AG10803 (cell line): ENCODE measurements around the gene KCNAB3.

Source experiments
- DNase-seq: peaks from one replicate; pipeline ENCODE4 v3.0.0; 2010; ENCODE audit warnings: low read depth
- H3K4me3 ChIP-seq: 2 replicates; pipeline ENCODE4 v1.5.1; 2011; ENCODE audit warnings: mild to moderate bottlenecking, low read length, control low read depth
- TF ChIP-seq, protein P1 (sequence below): conservative IDR thresholded peaks from 2 replicates; pipeline ENCODE4 v1.5.1; 2011; ENCODE audit warnings: mild to moderate bottlenecking, low read length, control low read depth, inconsistent platforms

KCNAB3 gene

DNA sequence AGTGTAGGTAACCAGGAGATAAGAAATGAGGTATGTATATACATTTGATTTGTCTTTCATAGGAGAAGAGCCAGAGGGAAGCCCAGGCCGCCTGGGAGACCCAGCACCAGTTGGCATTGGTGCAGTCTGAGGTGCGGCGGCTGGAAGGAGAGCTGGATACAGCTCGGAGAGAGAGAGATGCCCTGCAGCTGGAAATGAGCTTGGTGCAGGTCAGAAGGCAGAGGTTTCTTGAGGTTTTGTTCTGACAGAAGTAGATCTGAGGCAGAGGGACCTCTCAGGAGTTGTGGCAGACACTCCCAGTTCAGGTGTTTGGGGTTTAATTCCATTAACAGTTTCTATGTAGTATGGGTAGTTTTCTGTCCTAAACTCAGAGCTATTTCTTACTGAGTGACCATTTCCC is 10.4 kb upstream of the KCNAB3 start:
- TF ChIP-seq, protein P1, sequence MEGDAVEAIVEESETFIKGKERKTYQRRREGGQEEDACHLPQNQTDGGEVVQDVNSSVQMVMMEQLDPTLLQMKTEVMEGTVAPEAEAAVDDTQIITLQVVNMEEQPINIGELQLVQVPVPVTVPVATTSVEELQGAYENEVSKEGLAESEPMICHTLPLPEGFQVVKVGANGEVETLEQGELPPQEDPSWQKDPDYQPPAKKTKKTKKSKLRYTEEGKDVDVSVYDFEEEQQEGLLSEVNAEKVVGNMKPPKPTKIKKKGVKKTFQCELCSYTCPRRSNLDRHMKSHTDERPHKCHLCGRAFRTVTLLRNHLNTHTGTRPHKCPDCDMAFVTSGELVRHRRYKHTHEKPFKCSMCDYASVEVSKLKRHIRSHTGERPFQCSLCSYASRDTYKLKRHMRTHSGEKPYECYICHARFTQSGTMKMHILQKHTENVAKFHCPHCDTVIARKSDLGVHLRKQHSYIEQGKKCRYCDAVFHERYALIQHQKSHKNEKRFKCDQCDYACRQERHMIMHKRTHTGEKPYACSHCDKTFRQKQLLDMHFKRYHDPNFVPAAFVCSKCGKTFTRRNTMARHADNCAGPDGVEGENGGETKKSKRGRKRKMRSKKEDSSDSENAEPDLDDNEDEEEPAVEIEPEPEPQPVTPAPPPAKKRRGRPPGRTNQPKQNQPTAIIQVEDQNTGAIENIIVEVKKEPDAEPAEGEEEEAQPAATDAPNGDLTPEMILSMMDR = no peak

DNA sequence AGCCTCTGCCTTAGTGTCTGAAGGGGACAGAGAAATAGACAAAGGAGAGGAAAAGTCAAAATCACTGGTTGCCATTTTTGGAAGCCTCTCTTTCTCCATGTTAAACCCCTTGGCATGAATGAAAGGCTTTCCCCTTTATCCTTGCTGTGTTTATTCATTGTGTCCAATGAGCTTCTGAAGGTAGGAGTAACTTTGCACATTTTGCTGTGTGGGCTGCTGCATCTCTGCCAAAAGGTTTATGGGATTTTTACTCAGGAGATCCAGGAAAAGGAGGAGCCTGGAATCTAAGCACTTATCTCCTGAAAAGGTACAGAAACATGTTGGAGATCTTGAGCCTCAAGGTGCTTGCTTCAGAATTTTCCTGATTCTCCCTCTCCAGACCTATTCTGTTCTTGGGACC is 6.2 kb upstream of the KCNAB3 start:
- no peak for DNase-seq
- H3K4me3 ChIP-seq = no peak overlapping the region
- TF ChIP-seq, protein P1 = no peak

More for the DNA sequence above, 10.4 kb upstream of the KCNAB3 start:
- no peak overlapping the region for H3K4me3 ChIP-seq
- DNase-seq = no peak

DNA sequence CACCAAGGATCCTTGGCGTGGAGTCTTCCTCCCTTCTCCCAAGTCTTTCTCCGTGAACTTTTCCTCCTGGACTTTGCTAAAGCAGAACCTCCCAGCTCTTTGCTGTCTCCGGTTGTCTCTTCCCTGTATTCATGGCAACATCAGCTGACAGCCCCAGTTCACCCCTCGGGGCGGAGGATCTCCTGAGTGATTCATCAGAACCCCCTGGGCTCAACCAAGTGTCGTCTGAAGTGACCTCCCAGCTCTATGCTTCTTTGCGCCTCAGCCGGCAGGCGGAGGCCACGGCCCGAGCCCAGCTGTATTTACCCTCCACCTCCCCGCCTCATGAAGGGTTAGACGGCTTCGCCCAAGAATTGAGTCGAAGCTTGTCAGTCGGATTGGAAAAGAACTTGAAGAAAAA is 3.3 kb upstream of the KCNAB3 start:
- TF ChIP-seq, protein P1 = peak; percentile 44
- peak overlapping the region; percentile 99 for H3K4me3 ChIP-seq
- peak; percentile 50 for DNase-seq

DNA sequence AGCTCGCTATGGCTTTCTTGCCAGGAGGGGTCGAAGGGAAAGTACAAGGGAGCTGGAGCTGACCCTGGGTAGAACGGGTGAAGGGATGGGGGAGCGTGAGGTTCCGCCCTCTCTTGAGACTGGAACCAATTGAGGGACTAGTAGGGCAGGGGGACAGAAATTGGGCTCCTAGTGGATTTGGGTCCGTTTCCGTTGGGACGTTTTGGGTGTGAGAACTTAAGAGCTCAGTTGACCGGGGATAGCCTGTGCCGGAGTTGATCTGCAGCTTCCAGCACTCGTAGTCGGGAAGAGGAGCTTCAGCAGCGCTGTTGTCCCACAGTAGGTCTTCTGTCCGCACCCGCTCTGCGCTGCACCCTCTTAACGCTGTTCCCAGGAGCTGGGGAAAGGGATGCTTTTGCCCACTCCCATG is 2.8 kb upstream of the KCNAB3 start:
- TF ChIP-seq, protein P1 = no peak
- DNase-seq = peak; percentile 22

DNA sequence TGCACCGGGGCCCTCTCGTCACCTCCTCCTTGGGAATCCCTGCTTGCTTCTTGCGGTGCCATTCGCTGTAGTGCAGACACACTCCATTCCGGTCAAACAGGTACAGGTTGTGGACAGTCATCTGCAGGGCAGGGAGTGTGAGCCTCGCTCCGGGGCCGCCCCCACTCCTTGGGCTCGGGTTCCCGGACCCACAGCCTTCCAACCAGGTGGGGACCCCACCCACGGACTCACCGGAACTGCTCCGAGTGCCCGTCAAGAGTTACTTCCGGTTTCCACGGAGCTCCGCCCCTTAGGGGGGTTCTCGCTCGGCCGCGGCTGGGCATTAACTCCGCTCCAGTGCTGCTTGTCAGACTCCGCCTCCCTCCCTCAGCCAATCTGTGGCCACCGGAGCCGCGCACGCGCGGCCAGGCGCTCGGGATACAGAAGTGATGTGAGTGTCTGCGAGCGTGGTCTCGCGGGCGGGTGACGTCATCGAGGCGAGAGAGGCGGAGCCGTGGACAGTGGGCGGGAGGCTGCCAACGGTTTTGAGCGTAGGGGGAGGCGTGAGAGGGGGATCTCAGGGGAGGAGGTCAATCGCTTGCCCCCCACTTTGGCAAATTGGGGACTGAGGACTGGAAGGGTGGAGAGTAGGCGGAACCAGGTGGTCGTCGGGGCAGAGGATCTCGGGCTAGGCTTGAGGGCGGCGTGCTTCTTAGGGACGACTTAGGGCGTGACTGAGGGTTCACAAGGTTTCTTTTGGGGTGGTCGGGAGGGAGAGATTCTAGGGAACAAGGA is 2.2 kb upstream of the KCNAB3 start, which contains the start of the genes CNTROB and TRAPPC1:
CNTROB (plus strand) TSS at position 498 of the 774 bp plus-strand sequence. CDS start 874 bp downstream, outside the sequence.
TRAPPC1 (minus strand) TSS at position 238 of the 774 bp plus-strand sequence; CDS start at position 121, 117 bp downstream.
- peak; percentile 99 for DNase-seq
- H3K4me3 ChIP-seq = peak within 1 kb of the TSS; percentile 99
- TF ChIP-seq, protein P1 = no peak

More for the DNA sequence above, 2.8 kb upstream of the KCNAB3 start:
- H3K4me3 ChIP-seq = peak overlapping the region; percentile 99

DNA sequence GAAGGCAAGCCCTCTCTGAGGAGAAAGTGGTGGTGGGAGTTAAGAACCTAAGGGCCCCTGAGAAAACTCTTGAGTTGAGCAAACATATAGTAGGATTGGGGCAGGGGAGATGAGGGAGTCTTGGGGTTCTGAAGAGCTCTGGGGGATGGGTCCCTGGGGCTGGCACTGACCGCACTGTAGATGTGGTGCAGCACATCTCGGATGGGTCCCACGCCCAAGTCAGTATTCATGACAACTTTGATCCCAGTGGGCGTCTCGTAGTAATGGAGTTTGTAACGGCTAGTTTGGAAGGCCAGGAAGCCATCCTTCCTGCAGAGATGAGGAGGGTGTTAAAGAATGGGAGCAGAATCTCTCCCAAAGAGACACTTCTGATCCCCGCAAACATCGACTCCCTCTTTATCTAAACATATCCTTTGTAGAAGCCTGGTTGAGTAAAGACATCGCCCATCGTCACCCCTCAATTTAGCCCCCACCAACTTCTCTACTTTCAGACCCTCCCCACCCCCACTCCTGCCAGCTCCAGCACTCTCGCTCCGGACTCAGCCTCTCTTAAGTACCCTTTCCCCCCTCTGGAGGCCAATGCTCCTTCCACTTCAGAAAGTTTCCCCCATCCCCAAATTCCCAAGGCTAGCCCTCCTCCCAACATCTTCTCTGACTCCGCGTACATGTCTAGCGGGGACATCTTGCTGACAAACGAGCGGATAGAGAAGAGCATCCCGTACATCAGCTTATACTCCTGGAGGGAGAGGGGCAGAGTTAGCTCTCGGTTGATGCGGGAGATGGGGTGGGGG is 1.4 kb upstream of the KCNAB3 start:
- TF ChIP-seq, protein P1 = no peak
- DNase-seq = no peak
- peak overlapping the region; percentile 98 for H3K4me3 ChIP-seq
